A673 (cell line): ENCODE results near the gene PSG7. TPM values are rescaled to one million over a fixed set of nuclear protein-coding genes. Genes with fewer than 3 reads are reported as not detected.
"Not testable (repeated sequence)": the region's sequence is repeated elsewhere in the genome, so short reads cannot be mapped to it uniquely, and the experiment has no call there.

Experiments
- BruUV-seq: library from RNA; stranded (reverse); fragments of 400-500 nt; replicated peaks from 2 replicates; lab custom pipeline; 2021; lab: Mats Ljungman, UMichigan
- CTCF ChIA-PET: fragments of 300-600 bp; sonication (Branson Sonifier 250); formaldehyde crosslinking; loops from one replicate; lab custom pipeline; 2022; ENCODE audit warnings: antibody characterized with exemption; lab: Charles Lee
- POLR2A ChIA-PET: fragments of 300-600 bp; sonication (Branson Sonifier 250); formaldehyde crosslinking; loops from one replicate; lab custom pipeline; 2022; ENCODE audit warnings: antibody characterized with exemption; ENCODE audit not compliant: low non-redundant PET; lab: Charles Lee
- DNase-seq: peaks from one replicate; pipeline ENCODE4 v3.0.0-alpha.2; 2015; ENCODE audit warnings: low spot score
- H3K27ac ChIP-seq: fragments of 200-600 bp; sonication (generic); 2 replicates; pipeline ENCODE4 v1.5.1; 2016; ENCODE audit warnings: mixed run types, low read depth, mild to moderate bottlenecking, mixed read lengths, antibody characterized with exemption, low read length; ENCODE audit not compliant: poor library complexity, severe bottlenecking
- H3K27me3 ChIP-seq: fragments of 200-600 bp; sonication (generic); replicated peaks from 2 replicates; pipeline ENCODE4 v1.6.1; 2017; ENCODE audit warnings: mixed run types, low read depth, mild to moderate bottlenecking, mixed read lengths, antibody characterized with exemption, low read length; ENCODE audit not compliant: insufficient read depth, poor library complexity
- H3K36me3 ChIP-seq: fragments of 200-600 bp; sonication (generic); 2 replicates; pipeline ENCODE4 v1.6.1; 2016; ENCODE audit warnings: mixed run types, mild to moderate bottlenecking, mixed read lengths, antibody characterized with exemption, low read length; ENCODE audit not compliant: insufficient read depth, poor library complexity, severe bottlenecking
- H3K4me1 ChIP-seq: fragments of 200-600 bp; sonication (generic); 2 replicates; pipeline ENCODE4 v1.6.1; 2017; ENCODE audit warnings: mixed run types, mild to moderate bottlenecking, mixed read lengths, antibody characterized with exemption, low read length; ENCODE audit not compliant: insufficient read depth, poor library complexity, severe bottlenecking
- H3K4me3 ChIP-seq: fragments of 200-600 bp; sonication (generic); 2 replicates; pipeline ENCODE4 v1.5.1; 2016; ENCODE audit warnings: low read depth, mixed run types, mild to moderate bottlenecking, mixed read lengths, low read length; ENCODE audit not compliant: poor library complexity, severe bottlenecking
- H3K9me3 ChIP-seq: fragments of 200-600 bp; sonication (generic); 2 replicates; pipeline ENCODE4 v1.6.1; 2016; ENCODE audit warnings: mixed run types, low read depth, mild to moderate bottlenecking, mixed read lengths, antibody characterized with exemption, low read length; ENCODE audit not compliant: poor library complexity, severe bottlenecking
- EZH2 ChIP-seq: fragments of 200-600 bp; sonication (generic); IDR thresholded peaks from 2 replicates; pipeline ENCODE4 v1.6.1; 2017; ENCODE audit warnings: borderline replicate concordance, low read depth, mild to moderate bottlenecking, mixed read lengths, antibody characterized with exemption, low read length; ENCODE audit not compliant: poor library complexity, severe bottlenecking
- intact Hi-C: fragments of 100-400 bp; cut with micrococcal nuclease; formaldehyde crosslinking; loops from one replicate; pipeline ENCODE4 v1.10.0; 2022; ENCODE audit not compliant: unreplicated experiment
- total RNA-seq: library from RNA; stranded (reverse); gene quantifications from 2 replicates; pipeline ENCODE4 v1.2.3, GENCODE V29; 2021
- TF ChIP-seq, protein P1 (sequence below): fragments of 300-800, 200-600 bp; sonication (generic); conservative IDR thresholded peaks from 2 replicates; pipeline ENCODE4 v1.5.1; 2017; ENCODE audit warnings: low read depth, mild to moderate bottlenecking, antibody characterized with exemption, low read length, moderate library complexity, mixed read lengths

The PSG7 gene
- total RNA-seq, 1 experiment from 2014 or later = not detected

- BruUV-seq, DNase-seq, CTCF ChIA-PET, H3K9me3 ChIP-seq, H3K4me3 ChIP-seq, H3K27ac ChIP-seq, intact Hi-C loops, H3K27me3 ChIP-seq, POLR2A ChIA-PET, H3K4me1 ChIP-seq, H3K36me3 ChIP-seq: not testable (repeated sequence)
Observed at GRCh38 chr19:42880621-42881020, 56.4 kb downstream of the PSG7 start.

- Histone ChIP-seq H3K9me3 (no peaks in the 10 kb centered on the region), H3K36me3 (no peaks in the 10 kb centered on the region), H3K4me3 (no peak within 1 kb of the TSS), H3K4me1 (no peaks in the 10 kb centered on the region), H3K27me3 (peaks cover 3% of the 10 kb centered on the region), H3K27ac (no peak within 1 kb of the TSS)
- BruUV-seq = no TSS peak
- intact Hi-C loops = no loop called here
- POLR2A ChIA-PET = no interaction called here
- CTCF ChIA-PET = no interaction called here
- TF ChIP-seq, protein P1, sequence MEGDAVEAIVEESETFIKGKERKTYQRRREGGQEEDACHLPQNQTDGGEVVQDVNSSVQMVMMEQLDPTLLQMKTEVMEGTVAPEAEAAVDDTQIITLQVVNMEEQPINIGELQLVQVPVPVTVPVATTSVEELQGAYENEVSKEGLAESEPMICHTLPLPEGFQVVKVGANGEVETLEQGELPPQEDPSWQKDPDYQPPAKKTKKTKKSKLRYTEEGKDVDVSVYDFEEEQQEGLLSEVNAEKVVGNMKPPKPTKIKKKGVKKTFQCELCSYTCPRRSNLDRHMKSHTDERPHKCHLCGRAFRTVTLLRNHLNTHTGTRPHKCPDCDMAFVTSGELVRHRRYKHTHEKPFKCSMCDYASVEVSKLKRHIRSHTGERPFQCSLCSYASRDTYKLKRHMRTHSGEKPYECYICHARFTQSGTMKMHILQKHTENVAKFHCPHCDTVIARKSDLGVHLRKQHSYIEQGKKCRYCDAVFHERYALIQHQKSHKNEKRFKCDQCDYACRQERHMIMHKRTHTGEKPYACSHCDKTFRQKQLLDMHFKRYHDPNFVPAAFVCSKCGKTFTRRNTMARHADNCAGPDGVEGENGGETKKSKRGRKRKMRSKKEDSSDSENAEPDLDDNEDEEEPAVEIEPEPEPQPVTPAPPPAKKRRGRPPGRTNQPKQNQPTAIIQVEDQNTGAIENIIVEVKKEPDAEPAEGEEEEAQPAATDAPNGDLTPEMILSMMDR = no peak
- no peak for TF ChIP-seq EZH2
- no peak for DNase-seq
Observed at GRCh38 chr19:42879613-42880012, 57.4 kb downstream of the PSG7 start, which contains the start of gene PSG1. PSG1 (minus strand) TSS chr19:42879713; CDS start chr19:42879581, 132 bp downstream.

DNA sequence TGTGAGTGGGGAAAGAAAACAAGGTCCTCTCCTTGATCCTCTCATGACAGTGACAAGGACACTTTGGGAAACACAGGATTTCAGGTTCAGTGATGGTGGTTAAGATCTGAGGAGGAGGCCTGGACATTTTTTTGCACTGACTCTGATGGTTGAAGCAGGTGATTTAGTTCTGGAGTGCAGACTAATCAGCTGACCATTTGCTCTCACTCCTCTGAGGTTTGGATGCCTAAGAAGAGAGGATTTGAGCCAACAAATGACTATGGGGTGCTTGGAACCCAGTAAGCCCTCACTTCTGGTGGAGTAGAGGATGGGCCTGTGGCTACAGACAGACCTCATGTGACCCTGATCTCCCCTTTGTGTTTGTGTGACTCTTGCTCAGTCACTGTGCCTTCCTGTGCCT is 60.4 kb downstream of the PSG7 start:
- POLR2A ChIA-PET, H3K9me3 ChIP-seq, H3K27ac ChIP-seq, H3K27me3 ChIP-seq, H3K4me3 ChIP-seq, intact Hi-C loops, CTCF ChIA-PET, H3K4me1 ChIP-seq, BruUV-seq, H3K36me3 ChIP-seq, DNase-seq: not testable (repeated sequence)

GRCh38 chr19:42875881-42876280 is 61.1 kb downstream of the PSG7 start:
- H3K4me3 ChIP-seq, H3K27me3 ChIP-seq, H3K9me3 ChIP-seq, H3K36me3 ChIP-seq, intact Hi-C loops, CTCF ChIA-PET, BruUV-seq, H3K4me1 ChIP-seq, POLR2A ChIA-PET, DNase-seq, H3K27ac ChIP-seq: not testable (repeated sequence)

DNA sequence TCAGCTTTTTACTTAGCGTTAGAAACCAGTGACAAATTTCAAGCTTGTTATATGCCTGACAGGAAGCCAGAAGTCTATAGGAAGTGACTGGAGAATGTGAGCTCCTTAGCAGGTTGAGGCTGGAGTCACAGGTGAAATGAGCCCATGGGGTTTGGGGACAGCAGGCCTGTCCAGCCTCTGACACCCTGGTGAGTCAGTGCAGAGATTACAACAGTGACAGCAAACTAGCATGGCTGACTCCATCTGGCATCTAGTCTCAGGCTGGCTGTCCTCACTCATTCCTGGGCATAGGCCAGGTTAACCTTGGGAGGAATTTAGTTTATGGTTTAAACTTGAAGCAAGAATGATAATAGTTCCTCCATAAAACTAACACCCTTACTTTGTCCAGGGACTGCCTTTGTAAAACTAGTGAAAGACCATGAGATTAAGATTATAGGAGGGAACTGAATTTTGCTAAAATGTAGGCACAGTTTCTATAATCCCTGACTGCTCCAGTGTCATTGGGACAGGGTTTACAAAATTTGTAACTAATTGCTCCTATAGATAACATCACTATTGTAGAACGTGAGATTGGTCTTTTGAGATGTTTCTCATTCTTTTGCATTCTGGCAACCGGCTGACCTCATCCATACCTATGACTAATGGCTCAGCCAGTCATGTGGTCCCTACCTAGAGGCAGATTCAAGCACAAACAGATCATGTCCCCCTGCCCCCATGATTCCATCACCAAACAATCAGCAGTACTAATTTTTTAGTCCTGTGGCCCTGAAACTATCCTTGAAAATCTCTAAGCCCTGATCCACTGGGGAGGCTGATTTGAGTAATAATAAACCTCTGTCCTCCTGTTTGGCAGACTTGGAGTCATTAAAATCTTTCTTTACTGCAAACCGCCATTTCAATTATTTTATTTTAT is 61.9 kb downstream of the PSG7 start:
- H3K36me3 ChIP-seq, intact Hi-C loops, BruUV-seq, H3K9me3 ChIP-seq, H3K27ac ChIP-seq, POLR2A ChIA-PET, H3K27me3 ChIP-seq, H3K4me3 ChIP-seq, H3K4me1 ChIP-seq, DNase-seq, CTCF ChIA-PET: not testable (repeated sequence)

DNA sequence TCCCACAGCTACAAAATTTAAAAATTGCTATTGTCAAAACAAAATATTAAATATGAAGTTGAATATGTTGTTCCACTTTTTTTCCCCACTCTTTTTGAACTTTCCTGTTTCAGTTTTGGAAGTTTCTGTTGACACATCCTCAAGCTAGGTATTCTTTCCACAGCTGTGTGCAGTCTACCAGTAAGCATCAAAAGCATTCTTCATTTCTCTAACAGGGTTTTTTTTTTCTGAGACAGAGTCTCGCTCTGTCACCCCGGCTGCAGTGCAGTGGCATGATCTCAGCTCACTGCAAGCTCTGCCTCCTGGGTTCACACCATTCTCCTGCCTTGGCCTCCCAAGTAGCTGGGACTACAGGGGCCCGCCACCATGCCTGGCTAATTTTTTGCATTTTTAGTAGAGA is 62.9 kb downstream of the PSG7 start:
- H3K27ac ChIP-seq, POLR2A ChIA-PET, CTCF ChIA-PET, H3K4me3 ChIP-seq, H3K27me3 ChIP-seq, BruUV-seq, H3K36me3 ChIP-seq, H3K9me3 ChIP-seq, H3K4me1 ChIP-seq, DNase-seq, intact Hi-C loops: not testable (repeated sequence)
